ENCODE measurements around the gene TMCC1. TPM values are rescaled to one million over a fixed set of nuclear protein-coding genes. Genes with fewer than 3 reads are reported as not detected.

TMCC1 gene
- total RNA-seq, 4 donors from 2014 or later = 4.1 to 21.8 (median 14.5) TPM

DNA sequence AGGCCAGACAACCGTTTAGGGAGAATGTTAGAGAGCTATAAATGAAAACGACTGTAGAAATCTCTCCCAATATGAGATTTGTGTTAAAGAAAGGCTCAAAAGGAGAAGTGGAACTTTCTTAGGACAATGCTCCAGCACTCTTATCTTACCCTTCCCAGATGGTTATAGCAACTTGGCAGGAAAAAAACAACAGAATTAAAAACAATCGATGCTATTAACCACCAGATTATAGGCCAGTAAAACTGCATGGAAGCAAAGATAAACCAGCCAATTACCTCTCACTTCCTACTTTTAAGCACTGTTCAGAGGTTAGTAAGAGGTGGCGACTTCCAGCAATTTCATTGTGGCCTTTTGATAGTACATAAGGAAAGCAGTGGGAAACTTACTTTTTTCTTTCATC lies 72.9 kb downstream of the TMCC1 start:
- intact Hi-C loops (cut with DNase I; ENCODE audit: low total_unique reads) = loop anchor here (10.0 kb wide), 1 partner anchor 326 kb away; no protein-coding TSS in a partner anchor
- TF ChIP-seq POLR2AphosphoS5 (IDR thresholded peaks at IDR 0.05) = no peak
- TF ChIP-seq, protein P1, sequence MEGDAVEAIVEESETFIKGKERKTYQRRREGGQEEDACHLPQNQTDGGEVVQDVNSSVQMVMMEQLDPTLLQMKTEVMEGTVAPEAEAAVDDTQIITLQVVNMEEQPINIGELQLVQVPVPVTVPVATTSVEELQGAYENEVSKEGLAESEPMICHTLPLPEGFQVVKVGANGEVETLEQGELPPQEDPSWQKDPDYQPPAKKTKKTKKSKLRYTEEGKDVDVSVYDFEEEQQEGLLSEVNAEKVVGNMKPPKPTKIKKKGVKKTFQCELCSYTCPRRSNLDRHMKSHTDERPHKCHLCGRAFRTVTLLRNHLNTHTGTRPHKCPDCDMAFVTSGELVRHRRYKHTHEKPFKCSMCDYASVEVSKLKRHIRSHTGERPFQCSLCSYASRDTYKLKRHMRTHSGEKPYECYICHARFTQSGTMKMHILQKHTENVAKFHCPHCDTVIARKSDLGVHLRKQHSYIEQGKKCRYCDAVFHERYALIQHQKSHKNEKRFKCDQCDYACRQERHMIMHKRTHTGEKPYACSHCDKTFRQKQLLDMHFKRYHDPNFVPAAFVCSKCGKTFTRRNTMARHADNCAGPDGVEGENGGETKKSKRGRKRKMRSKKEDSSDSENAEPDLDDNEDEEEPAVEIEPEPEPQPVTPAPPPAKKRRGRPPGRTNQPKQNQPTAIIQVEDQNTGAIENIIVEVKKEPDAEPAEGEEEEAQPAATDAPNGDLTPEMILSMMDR (IDR thresholded peaks at IDR 0.05) = no peak
- no peak for TF ChIP-seq EP300 (IDR thresholded peaks at IDR 0.05; ENCODE audit: low read depth)
- no peak for TF ChIP-seq POLR2A (IDR thresholded peaks at IDR 0.05)
- in situ Hi-C loops (cut with MboI; ENCODE audit: low pct_ligation_motif_present in 1 of 4, low pct_unique_long_range_greater_than_20kb in 1 of 4, low sequenced_read_pairs in 3 of 4) = loop anchor here in 3 of 4 donors (10.0 kb wide), 1 partner anchor 166 kb away; no protein-coding TSS in a partner anchor
- Histone ChIP-seq H3K9me3 (no peaks in the 10 kb centered on the region), H3K27me3 (no peaks in the 10 kb centered on the region), H3K4me3 (no peak overlapping the region), H3K36me3 (peaks cover 0 to 5% (median 0%) of the 10 kb centered on the region in 4 donors), H3K4me1 (peaks cover 0 to 16% (median 0%) of the 10 kb centered on the region in 4 donors), H3K27ac (no peak overlapping the region)
- 53 to 57% methylated on average over 4 of the region's 4 CpGs for WGBS, 2 donors (ENCODE audit: low coverage in 1 of 2)
- no peak for DNase-seq

DNA sequence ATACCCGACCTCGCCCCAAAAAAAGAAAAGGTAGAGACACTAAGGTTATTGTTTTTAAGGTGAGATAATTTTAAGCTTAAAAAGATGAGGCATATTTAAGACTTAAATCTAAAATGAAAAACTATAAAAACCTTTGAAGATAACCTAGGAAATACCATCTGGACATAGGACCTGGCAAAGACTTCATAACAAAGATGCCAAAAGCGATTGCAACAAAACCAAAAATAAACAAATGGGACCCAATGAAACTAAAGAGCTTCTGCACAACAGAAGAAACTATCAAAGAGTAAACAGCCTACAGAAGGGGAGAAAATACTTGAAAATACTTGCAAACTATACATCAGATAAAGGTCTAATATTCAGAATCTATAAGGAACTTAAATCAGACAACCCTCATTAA lies 80.9 kb downstream of the TMCC1 start:
- no peak for DNase-seq
- TF ChIP-seq POLR2AphosphoS5 (IDR thresholded peaks at IDR 0.05) = no peak
- Histone ChIP-seq H3K4me3 (no peak overlapping the region), H3K9me3 (peaks cover 0 to 6% of the 10 kb centered on the region in 2 donors), H3K4me1 (peaks cover 0 to 10% (median 0%) of the 10 kb centered on the region in 4 donors), H3K27me3 (no peaks in the 10 kb centered on the region), H3K36me3 (no peaks in the 10 kb centered on the region), H3K27ac (no peak overlapping the region)
- WGBS, 2 donors (ENCODE audit: low coverage in 1 of 2) = 66 to 84% methylated on average over 3 of the region's 3 CpGs
- in situ Hi-C loops (cut with MboI; ENCODE audit: low pct_ligation_motif_present in 1 of 4, low pct_unique_long_range_greater_than_20kb in 1 of 4, low sequenced_read_pairs in 3 of 4) (loop anchor here in 1 of 4 donors (10.0 kb wide), 1 partner anchor 158 kb away; no protein-coding TSS in a partner anchor), intact Hi-C loops (cut with DNase I; ENCODE audit: low total_unique reads) (no loop called here)

DNA sequence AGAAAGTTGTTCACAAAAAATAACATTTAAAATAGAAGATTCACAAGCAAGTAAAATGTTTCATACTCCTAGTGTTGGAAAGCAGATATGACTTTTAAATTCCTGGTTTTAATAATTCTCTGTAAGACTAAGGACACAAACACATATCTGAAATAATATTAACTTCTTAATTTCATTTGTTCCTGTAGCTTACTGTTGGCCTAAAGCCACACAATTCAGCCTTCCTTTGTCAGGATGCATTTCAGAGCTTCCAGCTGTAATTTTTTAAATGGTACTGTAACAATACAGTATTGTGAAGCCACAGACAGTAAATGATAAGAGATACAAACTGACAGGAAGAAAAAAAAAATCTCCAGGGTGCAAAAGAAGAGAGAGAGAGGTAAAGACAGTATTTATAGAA lies 84.2 kb downstream of the TMCC1 start:
- TF ChIP-seq POLR2A (IDR thresholded peaks at IDR 0.05) (no peak), EP300 (IDR thresholded peaks at IDR 0.05; ENCODE audit: low read depth) (no peak), POLR2AphosphoS5 (IDR thresholded peaks at IDR 0.05) (no peak)
- TF ChIP-seq, protein P1 (IDR thresholded peaks at IDR 0.05) = no peak
- no peak overlapping the region for H3K4me3 ChIP-seq
- H3K36me3 ChIP-seq = no peaks in the 10 kb centered on the region
- no peak overlapping the region for H3K27ac ChIP-seq
- no peaks in the 10 kb centered on the region for H3K27me3 ChIP-seq
- intact Hi-C loops (cut with DNase I; ENCODE audit: low total_unique reads) = no loop called here
- in situ Hi-C loops (cut with MboI; ENCODE audit: low pct_ligation_motif_present in 1 of 4, low pct_unique_long_range_greater_than_20kb in 1 of 4, low sequenced_read_pairs in 3 of 4) = no loop called here
- H3K4me1 ChIP-seq = peaks cover 0 to 14% (median under 1%) of the 10 kb centered on the region in 4 donors
- H3K9me3 ChIP-seq = peaks cover 0 to under 1% of the 10 kb centered on the region in 2 donors
- DNase-seq = no peak

DNA sequence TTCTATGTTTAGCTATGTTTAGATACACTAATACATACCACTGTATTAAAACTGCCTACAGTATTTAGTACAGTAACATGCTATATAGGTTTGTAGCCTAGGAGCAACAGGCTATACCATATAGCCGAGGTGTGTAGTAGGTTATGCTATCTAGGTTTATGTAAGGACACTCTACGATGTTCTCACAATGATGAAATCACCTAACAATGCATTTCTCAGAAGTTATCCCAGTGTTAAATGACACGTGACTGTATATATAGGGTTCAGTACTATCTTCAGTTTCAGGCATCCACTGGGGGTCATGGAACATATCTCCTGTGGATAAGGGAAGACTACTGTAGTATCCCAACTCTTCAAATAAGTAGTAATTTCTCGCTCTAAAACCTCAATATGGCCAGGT lies 97.4 kb downstream of the TMCC1 start:
- no peaks in the 10 kb centered on the region for H3K9me3 ChIP-seq
- DNase-seq = no peak
- WGBS, 2 donors (ENCODE audit: low coverage in 1 of 2) = 95 to 100% methylated on average over 2 to 4 of the region's 4 CpGs
- in situ Hi-C loops (cut with MboI; ENCODE audit: low pct_ligation_motif_present in 1 of 4, low pct_unique_long_range_greater_than_20kb in 1 of 4, low sequenced_read_pairs in 3 of 4) = no loop called here
- no peak overlapping the region for H3K4me3 ChIP-seq
- H3K27ac ChIP-seq = no peak overlapping the region
- intact Hi-C loops (cut with DNase I; ENCODE audit: low total_unique reads) = no loop called here
- H3K36me3 ChIP-seq = no peaks in the 10 kb centered on the region
- peaks cover 9 to 23% (median 18%) of the 10 kb centered on the region in 4 donors for H3K4me1 ChIP-seq
- TF ChIP-seq EP300 (IDR thresholded peaks at IDR 0.05; ENCODE audit: low read depth) (no peak), POLR2A (IDR thresholded peaks at IDR 0.05) (no peak), POLR2AphosphoS5 (IDR thresholded peaks at IDR 0.05) (no peak)
- TF ChIP-seq, protein P1 (IDR thresholded peaks at IDR 0.05) = no peak
- H3K27me3 ChIP-seq = no peaks in the 10 kb centered on the region

All from transverse colon (tissue), 4 donors.